HTERT RPE-1 (cell line): ENCODE data around the gene SLC40A1.

Experiments
- in situ Hi-C: fragments of 300-500 bp; cut with MboI; formaldehyde crosslinking; loops from 4 replicates; pipeline ENCODE4 v1.14.3; 2020; ENCODE audit warnings: low sequenced_read_pairs

SLC40A1 gene

GRCh38 chr2:189601043-189601442 is 20.5 kb upstream of the SLC40A1 start:
- in situ Hi-C loops: no loop called here

- in situ Hi-C loops: no loop called here
These were observed 18.7 kb upstream of the SLC40A1 start for GRCh38 chr2:189599245-189599644.

GRCh38 chr2:189595417-189595816 is 14.8 kb upstream of the SLC40A1 start:
- in situ Hi-C loops: no loop called here

- in situ Hi-C loops: no loop called here
These were observed 13.7 kb upstream of the SLC40A1 start for GRCh38 chr2:189594305-189594704.

- in situ Hi-C loops: no loop called here
These were observed 12.5 kb upstream of the SLC40A1 start for GRCh38 chr2:189593115-189593514.

- in situ Hi-C loops: no loop called here
These were observed 11.9 kb upstream of the SLC40A1 start for GRCh38 chr2:189592353-189592984.

GRCh38 chr2:189587780-189588179 is 7.2 kb upstream of the SLC40A1 start:
- in situ Hi-C loops: no loop called here

- in situ Hi-C loops: no loop called here
These were observed 4.7 kb upstream of the SLC40A1 start for GRCh38 chr2:189585226-189585756.

- in situ Hi-C loops: no loop called here
These were observed 4.1 kb upstream of the SLC40A1 start for GRCh38 chr2:189584686-189585085.

GRCh38 chr2:189583227-189584198 is 2.9 kb upstream of the SLC40A1 start:
- in situ Hi-C loops: no loop called here

- in situ Hi-C loops: no loop called here
These were observed 2.2 kb upstream of the SLC40A1 start for GRCh38 chr2:189582809-189583192.

GRCh38 chr2:189582140-189582808 is 1.7 kb upstream of the SLC40A1 start:
- in situ Hi-C loops: no loop called here

- in situ Hi-C loops: no loop called here
These were observed 961 bp upstream of the SLC40A1 start for GRCh38 chr2:189581354-189582139.

- in situ Hi-C loops: no loop called here
These were observed 340 bp downstream of the SLC40A1 start for GRCh38 chr2:189580241-189580651.

GRCh38 chr2:189579585-189580186 is 900 bp downstream of the SLC40A1 start:
- in situ Hi-C loops: no loop called here

- in situ Hi-C loops: no loop called here
These were observed 2.2 kb downstream of the SLC40A1 start for GRCh38 chr2:189578272-189578950.

GRCh38 chr2:189577121-189577520 is 3.5 kb downstream of the SLC40A1 start:
- in situ Hi-C loops: no loop called here

- in situ Hi-C loops: no loop called here
These were observed 4.2 kb downstream of the SLC40A1 start for GRCh38 chr2:189576396-189576795.

GRCh38 chr2:189574793-189575475 is 5.7 kb downstream of the SLC40A1 start:
- in situ Hi-C loops: no loop called here
